ENCODE measurements around the gene TBRG4.

The TBRG4 gene

DNA sequence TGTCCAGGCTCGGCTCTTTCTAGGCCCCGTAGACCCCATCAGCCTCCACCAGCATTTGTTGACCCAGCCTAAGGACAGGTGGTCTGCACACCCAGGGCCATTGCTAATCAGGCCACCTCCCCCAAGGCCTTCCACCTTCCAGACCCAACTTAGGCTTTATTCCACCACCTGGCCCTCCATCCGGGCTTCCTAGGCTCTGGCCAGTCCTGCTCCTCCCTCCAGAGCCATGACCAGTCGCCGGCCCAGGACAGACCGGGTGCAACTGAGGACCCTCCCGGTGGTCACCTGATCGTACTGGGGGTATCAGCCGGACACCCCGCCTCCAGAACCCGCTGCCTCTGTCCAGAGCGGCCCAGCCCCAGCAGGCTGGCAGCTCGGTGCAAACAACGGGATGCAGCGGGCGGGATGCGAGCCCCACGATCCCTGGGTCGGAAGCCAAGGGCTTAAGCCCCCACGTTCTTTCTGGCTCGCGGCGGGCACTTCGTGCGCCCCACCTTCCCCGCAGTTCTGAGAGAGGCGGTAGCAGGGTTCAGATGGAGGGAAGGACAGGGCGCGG, 23.3 kb downstream of the TBRG4 start:
- no peak for DNase-seq

DNA sequence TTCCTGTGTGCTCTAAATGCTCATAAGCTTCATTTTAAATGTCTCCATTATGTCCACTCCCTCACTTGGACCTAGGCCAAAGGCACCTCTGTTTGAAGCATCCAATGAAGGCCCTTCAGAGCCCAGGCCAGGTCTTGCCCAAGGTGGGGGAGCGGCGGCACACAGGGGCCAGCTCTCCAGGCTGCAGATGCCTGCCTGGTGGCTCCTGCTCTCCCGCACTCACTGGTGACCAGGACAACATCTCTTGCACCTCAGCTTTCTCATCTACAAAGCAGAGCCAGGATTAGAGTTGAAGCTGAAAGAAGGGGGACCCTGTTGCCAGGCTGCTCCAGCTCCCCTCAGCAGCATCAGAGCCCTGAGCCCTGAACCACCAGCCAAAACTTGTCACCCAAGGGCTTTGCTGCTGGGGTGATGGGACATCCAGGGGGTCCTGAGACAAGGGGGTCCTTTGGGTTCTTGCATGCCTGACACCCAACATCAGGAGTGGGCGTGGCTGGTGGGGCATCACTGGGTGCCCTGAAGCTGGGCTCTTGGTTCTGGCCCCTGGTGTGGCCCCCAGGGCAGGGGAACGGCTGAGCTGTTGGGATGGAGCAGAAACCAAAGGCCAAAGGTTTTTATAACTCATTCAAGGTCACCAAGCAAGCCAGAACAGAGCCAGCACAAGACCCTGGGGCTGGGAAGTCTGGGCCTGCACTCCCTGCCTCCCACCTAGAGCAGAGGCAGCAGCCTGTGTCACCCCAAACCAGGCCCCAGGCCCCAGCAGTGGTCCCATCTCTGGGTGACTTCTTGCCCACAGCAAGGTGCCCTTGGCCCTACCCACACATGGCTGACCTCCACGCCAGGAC, 24.0 kb downstream of the TBRG4 start:
- DNase-seq, result no peak

DNA sequence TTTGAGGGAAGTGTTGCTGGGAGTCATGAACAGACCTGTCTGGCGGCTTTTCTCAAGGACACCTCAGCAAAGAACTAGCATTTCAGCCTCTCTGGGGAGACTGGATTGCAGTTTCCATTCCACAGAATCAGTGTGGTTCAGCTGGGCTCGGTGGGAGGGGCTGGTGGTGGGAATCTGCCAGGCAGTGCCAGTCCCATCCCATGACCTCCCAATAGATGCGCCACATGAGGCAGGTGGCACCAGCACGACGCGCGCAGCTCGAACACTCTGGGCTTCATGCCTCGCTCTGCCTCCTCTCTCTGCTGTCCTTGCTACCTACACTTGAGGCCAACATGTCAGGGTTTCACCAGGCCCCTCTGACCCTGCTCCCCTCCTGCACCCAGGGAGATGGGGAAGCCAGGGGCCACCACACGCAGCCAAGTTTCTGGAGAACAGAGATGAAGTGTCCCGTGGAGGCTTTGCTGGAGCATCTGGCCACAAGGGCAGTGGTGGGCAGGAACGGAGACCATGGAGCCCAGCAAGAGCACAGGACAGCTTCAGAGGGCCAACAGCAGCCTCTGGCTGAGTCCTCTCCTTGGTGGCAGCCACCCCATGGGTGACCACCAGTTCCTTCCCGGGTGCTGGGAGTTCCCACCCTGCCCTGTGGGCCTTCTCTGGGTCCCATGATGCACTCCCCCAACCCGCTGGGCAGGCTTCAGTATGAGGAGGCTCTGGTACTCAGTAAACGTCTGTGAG, 25.0 kb downstream of the TBRG4 start:
- no peak for DNase-seq

DNA sequence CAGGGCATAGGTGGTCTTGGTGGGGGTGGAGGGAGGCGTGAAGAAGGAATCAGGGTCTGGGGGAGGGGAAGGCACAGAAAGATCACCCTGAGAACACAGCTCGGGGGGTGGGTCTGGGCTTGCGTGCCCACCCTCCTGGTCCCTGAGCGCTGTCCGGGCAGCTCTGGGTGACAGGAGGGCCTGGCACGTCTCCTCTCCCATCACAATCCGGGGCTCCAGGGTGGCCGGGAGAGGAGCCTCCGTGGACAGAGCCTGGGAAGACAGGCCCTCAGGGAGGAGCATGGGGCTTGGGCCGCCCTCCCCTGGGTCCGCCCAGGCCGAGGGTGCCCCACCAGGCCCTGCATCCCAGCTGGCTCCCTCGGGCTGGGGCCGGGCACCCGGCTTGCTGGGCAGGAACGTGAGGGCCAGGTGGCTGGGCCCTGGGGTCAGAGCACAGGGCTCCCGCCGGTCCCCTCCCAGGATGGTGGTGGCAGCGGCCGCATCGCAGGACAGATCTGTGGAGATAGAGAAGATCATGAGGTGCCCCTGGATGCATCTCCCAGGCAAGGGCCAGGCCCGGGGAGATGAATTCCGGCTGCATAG, 25.8 kb downstream of the TBRG4 start:
- no peak for DNase-seq

DNA sequence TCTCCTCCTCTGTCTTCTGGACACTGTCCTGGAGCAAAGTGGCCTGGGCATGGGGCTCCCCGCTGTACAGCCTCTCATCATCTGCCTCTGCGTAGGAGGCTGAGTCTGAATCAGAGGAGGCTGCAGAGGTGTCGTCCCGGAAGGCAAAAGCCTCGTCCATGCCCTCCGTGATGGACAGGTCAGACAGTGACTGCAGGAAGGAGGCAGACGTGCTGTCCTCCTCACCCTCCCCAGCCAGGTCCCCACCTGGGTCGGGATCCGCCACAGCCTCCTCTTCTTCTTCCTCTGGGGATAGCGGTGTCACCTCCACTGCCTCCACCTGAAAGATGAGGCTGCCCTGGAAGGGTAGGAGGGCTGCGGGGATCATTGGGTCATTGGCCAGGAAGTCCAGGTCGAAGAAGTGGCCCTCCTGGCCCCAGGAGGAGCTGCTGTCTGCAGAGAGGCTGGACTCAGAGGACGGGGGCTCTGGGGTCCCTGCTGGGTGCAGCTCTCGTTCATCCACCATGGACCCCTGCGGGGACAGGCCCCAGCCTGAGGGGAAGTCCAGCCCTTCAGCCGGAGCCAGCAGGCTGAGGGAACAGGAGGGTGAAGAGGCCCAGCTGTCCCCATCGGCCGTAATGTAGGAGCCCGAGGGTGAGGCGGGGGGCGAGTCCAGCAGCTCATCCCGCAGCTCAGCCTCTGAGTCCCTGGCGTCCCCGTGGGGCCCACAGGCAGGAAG, 26.4 kb downstream of the TBRG4 start:
- no peak for DNase-seq

DNA sequence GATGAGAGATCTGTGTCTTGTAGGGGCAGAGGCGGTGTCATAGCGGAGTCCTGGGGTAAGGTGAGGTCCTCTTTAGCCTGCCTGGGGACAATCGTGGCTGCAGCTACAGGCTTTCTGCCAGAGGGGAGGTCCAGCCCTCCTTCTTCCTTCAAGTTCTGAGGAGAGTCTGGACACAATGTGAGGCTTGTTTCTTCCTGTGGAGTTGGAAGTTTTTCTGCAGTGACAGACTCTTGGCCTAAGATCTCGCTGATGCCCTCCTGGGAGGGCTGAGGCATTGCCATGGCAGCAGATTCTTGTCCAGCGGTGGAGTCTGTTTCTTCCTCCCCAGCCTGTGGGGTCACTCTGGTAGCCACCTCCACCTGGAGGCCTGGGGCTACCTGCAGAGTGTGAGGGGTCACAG, 27.2 kb downstream of the TBRG4 start:
- DNase-seq, result no peak

DNA sequence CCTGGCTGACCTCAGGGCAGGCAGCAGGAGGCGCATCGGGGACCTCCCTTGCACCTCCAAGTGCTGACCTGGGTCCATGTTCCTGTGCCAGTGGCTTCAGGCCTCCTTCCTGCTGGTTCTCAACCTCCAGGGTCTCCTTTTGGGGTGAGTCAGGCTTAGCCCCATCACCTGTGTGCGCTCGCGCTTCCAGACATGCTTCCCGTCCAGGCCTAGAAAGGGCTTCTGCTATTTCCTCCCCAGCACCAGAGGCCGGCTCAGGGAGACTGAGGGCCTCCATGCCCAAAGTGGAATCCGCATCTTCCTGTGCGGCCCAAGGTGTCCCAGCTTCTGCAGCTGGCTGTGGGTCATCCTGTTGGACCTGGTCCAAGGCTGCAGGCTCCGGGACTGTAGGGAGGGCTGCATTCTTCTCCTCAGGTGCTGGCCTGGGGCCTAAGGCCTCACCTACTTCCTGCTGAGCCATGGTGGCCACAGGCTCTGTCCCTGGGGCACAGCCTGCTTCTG, 28.6 kb downstream of the TBRG4 start:
- DNase-seq, result no peak

DNA sequence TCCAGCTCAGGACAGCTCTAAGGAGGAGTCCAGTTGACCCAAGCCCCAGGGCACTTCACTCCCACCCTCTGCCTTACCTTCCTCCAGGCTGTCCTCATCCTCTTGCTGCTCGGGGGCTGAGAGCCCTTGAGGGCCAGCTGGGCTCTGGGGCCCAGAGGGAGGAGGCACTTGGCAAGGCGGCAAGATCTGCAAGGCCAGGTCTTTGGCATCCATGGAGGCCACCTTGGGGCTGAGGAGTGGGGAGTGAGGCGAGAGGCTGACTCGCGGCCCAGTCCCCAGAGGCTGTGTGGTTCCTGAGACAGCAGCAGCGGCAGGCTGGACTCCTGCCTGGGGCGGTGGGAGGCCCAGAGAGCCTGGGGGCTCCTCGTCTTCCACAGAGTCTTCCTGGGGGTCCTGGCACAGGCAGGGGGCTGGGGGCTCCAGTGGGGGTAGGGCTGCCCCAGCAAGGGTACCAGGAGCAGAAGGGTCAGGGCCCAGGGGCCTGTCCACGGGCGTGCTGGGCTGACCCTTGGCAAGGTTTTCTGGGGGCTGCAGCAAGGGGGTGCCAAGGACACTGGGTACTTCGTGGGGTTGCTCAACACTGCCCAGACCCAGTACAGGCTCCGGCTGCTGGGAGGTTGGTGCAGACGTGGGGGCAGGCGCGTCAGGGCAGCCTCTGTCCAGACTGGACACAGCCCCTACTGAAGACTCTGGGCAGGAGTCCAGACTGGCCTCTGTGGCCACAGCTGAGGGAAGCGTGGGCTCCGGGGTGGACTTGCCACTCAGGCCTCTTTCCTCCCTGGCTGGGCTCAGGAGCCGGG, 29.3 kb downstream of the TBRG4 start:
- no peak for DNase-seq

DNA sequence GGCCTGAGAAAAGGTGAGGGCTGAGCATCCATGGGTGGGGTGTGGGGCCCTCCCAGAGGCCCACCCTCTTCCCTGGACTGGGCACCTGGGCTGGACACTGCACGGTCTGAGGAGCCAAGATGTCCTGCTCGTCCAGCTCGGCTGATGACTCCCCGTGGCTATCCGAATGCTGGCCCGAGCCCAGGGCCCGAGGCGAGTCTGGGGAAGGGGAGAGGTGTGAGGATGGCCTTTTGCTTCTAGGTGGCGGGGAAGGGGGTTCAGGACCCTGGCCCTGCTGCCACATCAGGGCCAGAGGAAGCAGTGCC, 29.9 kb downstream of the TBRG4 start:
- no peak for DNase-seq

DNA sequence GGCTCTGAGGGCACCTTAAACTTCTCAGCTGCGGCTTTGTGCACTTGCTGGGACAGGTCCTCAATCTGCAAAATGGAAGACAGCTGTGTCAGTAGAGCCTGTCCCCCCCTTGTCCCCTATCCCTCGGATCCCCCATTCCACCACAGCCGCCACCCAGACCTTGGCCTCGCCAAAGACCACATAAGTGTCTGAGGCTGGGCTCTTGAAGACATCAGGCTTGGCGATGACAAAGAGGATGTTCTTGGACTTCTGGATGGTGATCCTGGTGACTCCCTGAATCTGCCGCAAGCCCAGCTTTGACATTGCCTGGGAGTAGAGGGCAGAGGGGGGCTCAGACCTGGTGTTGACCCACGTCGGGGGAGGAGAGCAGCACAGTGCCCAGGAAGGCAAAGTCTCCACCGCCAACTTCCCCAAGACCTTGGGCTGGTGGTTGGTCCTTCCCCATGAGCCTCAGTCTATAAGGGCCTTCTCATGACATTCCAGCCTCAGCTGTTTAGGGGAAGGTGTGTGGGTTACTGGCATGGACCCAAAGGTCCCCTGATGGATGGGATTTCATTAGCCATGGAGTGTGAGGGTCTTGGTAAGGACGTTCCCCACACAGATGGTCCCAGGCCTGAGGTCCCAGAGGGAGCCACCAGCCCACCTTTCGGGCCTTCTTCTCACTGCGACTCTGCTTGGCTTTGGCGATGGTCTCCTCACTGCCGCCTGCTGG, 30.4 kb downstream of the TBRG4 start:
- DNase-seq, result no peak

DNA sequence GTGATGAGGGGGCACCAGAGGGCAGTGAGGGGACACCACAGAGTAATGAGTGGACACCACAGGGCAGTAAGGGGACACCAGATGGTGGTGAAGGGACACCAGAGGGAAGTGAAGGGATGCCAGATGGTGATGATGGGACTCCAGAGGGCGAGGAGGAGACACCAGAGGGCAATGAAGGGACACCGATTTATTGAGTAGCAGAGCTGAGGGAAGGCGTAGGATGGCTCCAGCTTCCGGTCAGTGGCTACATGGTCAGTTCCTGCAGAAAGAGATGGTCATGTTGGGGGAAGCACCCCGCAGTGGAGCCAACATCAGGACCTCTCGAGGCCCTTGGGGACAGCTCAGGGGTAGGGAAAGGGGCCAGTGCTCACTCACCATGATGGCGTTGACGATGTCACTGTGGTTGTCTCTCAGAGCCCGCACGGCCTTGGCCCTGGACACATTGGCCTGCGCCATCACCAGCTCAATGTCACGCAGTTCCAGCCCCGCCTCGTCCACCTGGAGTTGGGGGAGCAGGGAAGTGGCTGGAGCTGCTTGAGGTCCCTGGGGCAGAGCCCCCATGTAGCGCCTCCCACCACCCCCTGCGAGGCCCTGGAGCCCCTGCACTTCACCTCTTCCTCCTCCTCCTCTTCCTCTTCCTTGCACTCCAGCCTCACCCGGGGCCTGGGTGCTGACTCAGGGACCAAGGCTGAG, 31.1 kb downstream of the TBRG4 start:
- no peak for DNase-seq

DNA sequence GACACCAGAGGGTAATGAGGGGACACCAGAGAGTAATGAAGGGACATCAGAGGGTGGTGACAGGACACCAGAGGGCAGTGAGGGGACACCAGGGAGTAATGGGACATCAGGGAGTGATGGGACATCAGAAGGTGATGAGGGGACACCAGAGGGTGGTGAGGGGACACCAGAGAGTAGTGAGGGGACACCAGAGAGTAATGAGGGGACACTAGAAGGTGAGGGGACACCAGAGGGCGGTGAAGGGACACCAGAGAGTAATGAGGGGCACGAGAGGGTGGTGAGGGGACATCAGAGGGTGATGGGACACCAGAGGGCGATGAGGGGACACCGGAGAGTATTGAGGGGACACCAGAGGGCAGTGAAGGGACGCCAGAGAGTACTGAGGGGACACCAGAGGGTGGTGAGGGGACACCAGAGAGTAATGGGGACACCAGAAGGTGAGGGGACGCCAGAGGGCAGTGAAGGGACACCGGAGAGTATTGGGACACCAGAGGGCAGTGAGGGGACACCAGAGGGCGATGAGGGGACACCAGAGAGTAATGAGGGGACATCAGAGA, 33.3 kb downstream of the TBRG4 start:
- no peak for DNase-seq

DNA sequence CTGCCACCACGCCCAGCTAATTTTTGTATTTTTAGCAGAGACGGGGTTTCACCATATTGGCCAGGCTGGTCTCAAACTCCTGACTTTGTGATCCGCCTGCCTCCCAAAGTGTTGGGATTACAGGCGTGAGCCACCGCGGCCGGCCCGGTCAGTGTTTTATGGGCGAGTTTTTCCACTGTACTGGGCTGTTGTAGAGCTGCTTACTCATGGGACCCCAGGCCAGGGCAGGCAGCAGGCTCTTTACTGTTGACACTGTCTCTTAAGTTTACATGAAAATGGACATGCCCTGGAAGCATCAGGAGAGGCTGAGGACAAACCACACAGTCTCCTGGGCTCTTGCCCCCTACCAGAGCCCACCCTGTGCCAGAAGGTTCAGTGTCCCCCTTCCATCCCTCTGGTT, 33.9 kb downstream of the TBRG4 start:
- no peak for DNase-seq

DNA sequence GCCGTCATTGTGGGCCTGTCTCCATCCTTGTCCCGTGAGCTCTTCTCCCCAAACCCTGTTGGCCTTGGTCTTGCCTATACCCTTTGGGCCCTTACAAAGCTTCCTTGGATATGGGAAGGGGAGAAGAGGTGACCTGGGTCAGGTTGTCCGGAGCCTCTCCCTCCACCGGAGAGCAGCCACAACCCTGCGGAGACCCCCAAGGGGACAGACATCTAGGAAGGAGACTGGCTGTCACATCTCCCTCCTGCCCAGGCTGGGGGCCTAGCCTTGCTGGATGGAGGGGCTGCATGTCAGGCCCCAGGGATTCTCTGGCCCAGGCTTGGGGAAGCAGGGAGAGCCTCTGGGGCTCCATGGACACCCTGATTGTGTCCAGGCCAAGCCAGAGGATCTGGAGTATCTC, 34.6 kb downstream of the TBRG4 start:
- DNase-seq, result no peak

DNA sequence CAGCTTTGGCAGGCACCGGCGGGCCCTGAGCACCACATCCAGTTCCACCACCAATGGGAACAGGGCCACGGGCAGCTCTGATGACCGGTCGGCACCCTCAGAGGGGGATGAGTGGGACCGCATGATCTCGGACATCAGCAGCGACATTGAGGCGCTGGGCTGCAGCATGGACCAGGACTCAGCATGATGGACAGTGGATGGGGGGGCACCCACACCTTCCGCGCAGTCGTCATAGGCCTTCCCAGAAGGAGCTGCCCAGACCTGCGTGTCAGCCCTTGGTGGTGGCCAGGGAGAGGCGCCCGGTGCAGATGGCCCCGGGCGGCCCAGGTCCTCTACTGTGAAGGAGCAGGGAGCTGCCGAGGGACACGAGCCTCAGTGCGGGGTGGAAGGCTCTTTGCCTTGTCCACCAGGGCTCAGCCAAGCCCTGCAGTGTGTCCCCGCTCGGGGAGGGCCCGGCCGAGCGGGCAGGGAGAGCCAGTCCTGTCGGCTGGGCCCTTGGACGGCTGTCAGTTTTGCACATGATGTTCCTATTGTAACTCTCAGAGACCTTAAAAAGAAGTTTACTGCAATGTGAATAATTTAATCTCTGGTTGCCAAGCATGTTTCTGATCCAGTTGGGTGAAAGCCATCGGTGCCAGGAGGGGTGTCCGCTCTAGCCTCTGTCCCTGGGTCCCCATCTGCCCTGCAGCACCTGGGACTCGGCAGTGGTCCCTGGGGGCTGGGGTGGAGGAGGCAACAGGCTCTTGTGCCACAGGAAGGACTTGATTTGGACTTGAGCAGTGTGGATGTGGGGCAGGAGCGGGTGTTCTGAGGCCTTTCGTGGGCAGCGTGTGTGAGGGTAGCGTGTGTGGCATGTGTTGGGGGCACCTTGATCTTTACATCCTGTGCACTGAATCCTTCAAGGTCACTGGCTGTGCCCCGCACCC, 35.4 kb downstream of the TBRG4 start:
- DNase-seq, result no peak

DNA sequence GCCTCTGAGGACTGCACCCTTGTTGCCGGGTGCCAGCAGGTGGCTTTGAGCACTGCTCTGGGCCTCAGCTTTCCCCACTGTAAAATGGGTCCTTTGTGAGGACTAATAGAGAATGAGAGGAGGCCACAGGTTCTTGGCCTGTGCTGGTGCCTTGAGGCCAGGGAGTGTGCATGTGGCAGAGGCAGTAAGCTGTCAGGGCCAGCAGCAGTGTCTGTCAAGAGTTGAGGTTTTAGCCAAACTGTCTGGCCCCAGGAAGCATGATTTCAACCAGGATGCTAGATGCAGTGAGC, 36.2 kb downstream of the TBRG4 start:
- no peak for DNase-seq

DNA sequence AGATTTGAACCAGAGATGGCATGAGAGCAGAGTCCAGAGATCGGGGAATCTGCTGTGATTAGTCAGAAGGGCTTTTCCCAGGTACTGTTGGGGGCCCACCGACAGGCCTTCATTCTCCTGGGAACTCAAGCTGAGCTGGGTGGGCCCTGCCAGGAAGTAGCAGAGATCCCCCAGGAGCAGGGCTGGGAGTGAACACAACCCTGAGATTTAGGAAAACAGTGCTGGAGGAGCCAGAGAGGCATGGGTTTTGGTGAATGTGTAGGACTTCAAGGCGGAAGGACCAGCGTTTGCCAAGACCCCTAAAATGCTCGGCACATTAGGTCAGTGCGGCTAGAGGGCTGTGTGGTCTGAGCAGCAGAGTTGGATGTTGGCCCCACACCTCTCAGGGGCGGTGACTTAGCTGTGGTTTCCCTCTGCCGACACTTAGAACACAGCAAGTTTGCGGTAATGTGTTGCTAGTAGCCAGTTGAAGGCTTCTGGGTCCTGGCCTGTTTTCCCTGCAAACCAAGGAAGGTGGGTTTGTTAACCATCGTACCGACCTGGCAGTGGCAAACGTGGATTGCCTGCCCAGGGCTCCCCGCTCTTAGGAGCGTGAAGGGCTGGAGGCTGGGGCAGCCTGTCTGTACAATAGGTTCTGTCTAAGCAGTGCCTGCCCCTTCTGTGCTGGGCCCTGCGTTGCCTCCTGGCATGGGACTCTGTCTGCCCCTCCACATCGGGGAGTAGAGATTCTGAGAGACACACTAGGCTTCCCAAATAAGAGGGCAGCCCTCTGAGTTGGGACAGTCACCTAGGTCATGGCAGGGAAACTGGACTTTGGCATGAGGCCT, 36.8 kb downstream of the TBRG4 start:
- no peak for DNase-seq

DNA sequence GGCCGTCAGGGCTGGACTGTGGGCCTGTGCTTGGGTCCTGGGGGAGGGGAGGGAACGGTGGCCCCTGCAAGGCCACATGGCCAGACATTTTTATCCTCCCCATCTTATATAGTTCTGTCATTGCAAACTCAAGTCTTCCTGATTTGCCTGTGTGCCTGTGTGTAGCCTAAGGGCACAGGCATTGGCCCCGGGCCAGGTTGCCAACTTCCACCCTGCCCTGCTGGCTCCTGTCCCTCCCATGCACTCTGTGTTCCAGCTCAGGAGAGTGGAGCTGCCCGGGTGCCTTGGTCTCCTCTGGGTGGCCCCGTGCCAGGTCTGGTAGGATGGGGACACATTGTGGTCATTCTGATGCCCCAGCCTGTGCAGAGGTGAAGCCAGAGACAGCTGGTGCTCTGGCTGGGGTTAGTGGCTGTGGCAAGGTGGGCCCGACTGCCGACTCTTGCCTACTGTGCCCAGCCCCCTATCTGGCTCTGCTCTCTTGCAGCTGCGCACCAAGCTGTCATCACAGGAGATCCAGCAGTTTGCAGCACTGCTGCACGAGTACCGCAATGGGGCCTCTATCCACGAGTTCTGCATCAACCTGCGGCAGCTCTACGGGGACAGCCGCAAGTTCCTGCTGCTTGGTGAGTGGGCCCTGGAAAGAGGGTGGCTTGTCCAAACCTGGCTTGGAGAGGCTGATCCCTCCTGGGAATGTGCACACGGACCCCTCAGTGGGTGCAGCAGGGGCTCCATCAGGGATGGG, 37.5 kb downstream of the TBRG4 start:
- no peak for DNase-seq
